Measurements from ENCODE around the gene SRR. TPM values are rescaled to one million over a fixed set of nuclear protein-coding genes. Genes with fewer than 3 reads are reported as not detected.

Gene SRR
- total RNA-seq, 1 experiment from 2014 or later: 11.8 TPM

DNA sequence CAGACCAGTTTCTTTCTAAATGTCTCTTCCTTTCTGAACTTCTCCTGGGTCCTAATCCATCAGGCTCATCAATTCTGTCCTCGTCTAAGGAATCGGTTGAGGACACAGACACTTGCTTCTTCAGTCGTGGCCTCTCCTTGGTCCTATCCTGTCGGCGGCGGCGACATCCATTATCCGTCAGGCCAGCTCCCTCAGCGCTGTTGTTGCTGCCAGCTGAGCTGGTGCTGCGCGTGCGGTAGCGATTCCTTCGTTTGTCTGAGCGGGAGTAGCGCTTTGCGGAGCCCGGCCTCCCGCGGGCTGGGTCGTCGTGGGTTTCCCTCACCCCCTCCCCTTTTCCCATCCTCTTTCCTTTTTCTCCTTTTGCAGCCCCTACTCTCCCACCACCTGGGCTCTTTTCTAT, 4.0 kb upstream of the SRR start:
- ChIA-PET CTCF (no interaction called here), POLR2A (no interaction called here)
- in situ Hi-C loops (cut with HindIII; ENCODE audit: low pct_unique_long_range_greater_than_20kb, low sequenced_read_pairs) (no loop called here), intact Hi-C loops (cut with micrococcal nuclease; ENCODE audit: unreplicated experiment) (no loop called here)
- Histone ChIP-seq H3K4me3 (ENCODE audit: low read depth in 2 of 2, low read length in 2 of 2) (no peak overlapping the region), H3K27ac (ENCODE audit: low read length) (no peak overlapping the region), H3K27me3 (ENCODE audit: control insufficient read depth, insufficient read depth, low read length) (no peaks in the 10 kb centered on the region), H3K36me3 (ENCODE audit: control insufficient read depth, insufficient read depth, low read length) (peaks cover 2% of the 10 kb centered on the region; the same call in 1 of the 2 replicates), H3K4me1 (ENCODE audit: control insufficient read depth, insufficient read depth, low read length) (peaks cover under 1% of the 10 kb centered on the region), H3K9me3 (ENCODE audit: control insufficient read depth, insufficient read depth, low read depth, low read length) (no peaks in the 10 kb centered on the region)
- DNase-seq (ENCODE audit: low read depth, low spot score): no peak
- TF ChIP-seq, protein P1, sequence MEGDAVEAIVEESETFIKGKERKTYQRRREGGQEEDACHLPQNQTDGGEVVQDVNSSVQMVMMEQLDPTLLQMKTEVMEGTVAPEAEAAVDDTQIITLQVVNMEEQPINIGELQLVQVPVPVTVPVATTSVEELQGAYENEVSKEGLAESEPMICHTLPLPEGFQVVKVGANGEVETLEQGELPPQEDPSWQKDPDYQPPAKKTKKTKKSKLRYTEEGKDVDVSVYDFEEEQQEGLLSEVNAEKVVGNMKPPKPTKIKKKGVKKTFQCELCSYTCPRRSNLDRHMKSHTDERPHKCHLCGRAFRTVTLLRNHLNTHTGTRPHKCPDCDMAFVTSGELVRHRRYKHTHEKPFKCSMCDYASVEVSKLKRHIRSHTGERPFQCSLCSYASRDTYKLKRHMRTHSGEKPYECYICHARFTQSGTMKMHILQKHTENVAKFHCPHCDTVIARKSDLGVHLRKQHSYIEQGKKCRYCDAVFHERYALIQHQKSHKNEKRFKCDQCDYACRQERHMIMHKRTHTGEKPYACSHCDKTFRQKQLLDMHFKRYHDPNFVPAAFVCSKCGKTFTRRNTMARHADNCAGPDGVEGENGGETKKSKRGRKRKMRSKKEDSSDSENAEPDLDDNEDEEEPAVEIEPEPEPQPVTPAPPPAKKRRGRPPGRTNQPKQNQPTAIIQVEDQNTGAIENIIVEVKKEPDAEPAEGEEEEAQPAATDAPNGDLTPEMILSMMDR (IDR thresholded peaks at IDR 0.05): no peak
- TF ChIP-seq TCF7L2 (IDR thresholded peaks at IDR 0.05; ENCODE audit: low read depth, low read length) (no peak), POLR2AphosphoS5 (IDR thresholded peaks at IDR 0.05; ENCODE audit: low read depth, low read length) (no peak), REST (IDR thresholded peaks at IDR 0.05; ENCODE audit: insufficient read depth in 1 of 2, low read depth in 2 of 2, low read length in 1 of 2) (no peak), SIN3A (IDR thresholded peaks at IDR 0.05; ENCODE audit: borderline replicate concordance, insufficient read depth, low read depth, low read length) (no peak)
- TSS peak; percentile 57 for BruUV-seq (replicated peaks)
- ATAC-seq: no peak

- peak overlapping the region; percentile 83 for H3K27ac ChIP-seq (ENCODE audit: low read length)
- peaks cover 3% of the 10 kb centered on the region for H3K4me1 ChIP-seq (ENCODE audit: control insufficient read depth, insufficient read depth, low read length)
- no TSS peak for BruUV-seq (replicated peaks)
- ChIA-PET CTCF (no interaction called here), POLR2A (no interaction called here)
- no peaks in the 10 kb centered on the region for H3K27me3 ChIP-seq (ENCODE audit: control insufficient read depth, insufficient read depth, low read length)
- intact Hi-C loops (cut with micrococcal nuclease; ENCODE audit: unreplicated experiment) (no loop called here), in situ Hi-C loops (cut with HindIII; ENCODE audit: low pct_unique_long_range_greater_than_20kb, low sequenced_read_pairs) (no loop called here)
- TF ChIP-seq TCF7L2 (IDR thresholded peaks at IDR 0.05; ENCODE audit: low read depth, low read length) (no peak), SIN3A (IDR thresholded peaks at IDR 0.05; ENCODE audit: borderline replicate concordance, insufficient read depth, low read depth, low read length) (no peak), POLR2AphosphoS5 (IDR thresholded peaks at IDR 0.05; ENCODE audit: low read depth, low read length) (no peak), REST (IDR thresholded peaks at IDR 0.05; ENCODE audit: insufficient read depth in 1 of 2, low read depth in 2 of 2, low read length in 1 of 2) (no peak)
- TF ChIP-seq, protein P1 (IDR thresholded peaks at IDR 0.05): no peak
- H3K4me3 ChIP-seq (ENCODE audit: low read depth in 2 of 2, low read length in 2 of 2): peak overlapping the region; percentile 65 to 92
- ATAC-seq (peak; percentile 1; the same call in 1 of the 2 replicates), DNase-seq (ENCODE audit: low read depth, low spot score) (no peak)
- H3K36me3 ChIP-seq (ENCODE audit: control insufficient read depth, insufficient read depth, low read length): peaks cover 2% of the 10 kb centered on the region; the same call in 1 of the 2 replicates
- no peaks in the 10 kb centered on the region for H3K9me3 ChIP-seq (ENCODE audit: control insufficient read depth, insufficient read depth, low read depth, low read length)
These were observed 959 bp upstream of the SRR start for GRCh38 chr17:2302778-2303203.
